Cardiac fibroblast (primary cell): ENCODE measurements around the gene ASIP.
"Not testable (repeated sequence)": the region's sequence is repeated elsewhere in the genome, so short reads cannot be mapped to it uniquely, and the experiment has no call there.

Experiments used
- DNase-seq, 2 donors: peaks; one replicate each; pipeline versions ENCODE4 v3.0.0 to v3.0.0-alpha.2; 2010; ENCODE audit warnings: low read depth in 2 of 2
- H3K4me3 ChIP-seq, 2 donors: replicated peaks in 1 of 2; 1 replicate in 1 of 2; 2 replicates in 1 of 2; pipeline ENCODE4 v1.5.1; 2011; ENCODE audit warnings: low read depth in 2 of 2, low read length in 2 of 2, mild to moderate bottlenecking in 2 of 2, moderate library complexity in 1 of 2
- CTCF ChIP-seq: IDR thresholded peaks from one replicate; pipeline ENCODE4 v1.5.1; 2011; ENCODE audit warnings: low read depth, mild to moderate bottlenecking, low read length, inconsistent platforms

The ASIP gene

GRCh38 chr20:34242879-34243278 is 1.7 kb downstream of the ASIP start:
- no peak overlapping the region for H3K4me3 ChIP-seq
- TF ChIP-seq CTCF: no peak
- no peak for DNase-seq

- TF ChIP-seq CTCF: no peak
- DNase-seq: no peak
- H3K4me3 ChIP-seq: no peak overlapping the region
Observed at GRCh38 chr20:34243377-34243776, 2.2 kb downstream of the ASIP start.

- no peak for TF ChIP-seq CTCF
Observed at GRCh38 chr20:34246126-34246626, 5.0 kb downstream of the ASIP start.

GRCh38 chr20:34249291-34249690 is 8.1 kb downstream of the ASIP start:
- H3K4me3 ChIP-seq: no peak overlapping the region
- peak; percentile 42 to 52 for DNase-seq
- TF ChIP-seq CTCF: no peak

More at GRCh38 chr20:34246126-34246626, 5.0 kb downstream of the ASIP start:
- DNase-seq: no peak
- no peak overlapping the region for H3K4me3 ChIP-seq

- DNase-seq: no peak
- no peak overlapping the region for H3K4me3 ChIP-seq
- no peak for TF ChIP-seq CTCF
Observed at GRCh38 chr20:34250005-34250404, 8.8 kb downstream of the ASIP start.

GRCh38 chr20:34251619-34252018 is 10.4 kb downstream of the ASIP start:
- no peak overlapping the region for H3K4me3 ChIP-seq
- TF ChIP-seq CTCF: no peak
- no peak for DNase-seq

- not testable (repeated sequence) for DNase-seq, H3K4me3 ChIP-seq
Observed at GRCh38 chr20:34252431-34253086, 11.3 kb downstream of the ASIP start.
